ENCODE data around the gene POLRMT.

The POLRMT gene

DNA sequence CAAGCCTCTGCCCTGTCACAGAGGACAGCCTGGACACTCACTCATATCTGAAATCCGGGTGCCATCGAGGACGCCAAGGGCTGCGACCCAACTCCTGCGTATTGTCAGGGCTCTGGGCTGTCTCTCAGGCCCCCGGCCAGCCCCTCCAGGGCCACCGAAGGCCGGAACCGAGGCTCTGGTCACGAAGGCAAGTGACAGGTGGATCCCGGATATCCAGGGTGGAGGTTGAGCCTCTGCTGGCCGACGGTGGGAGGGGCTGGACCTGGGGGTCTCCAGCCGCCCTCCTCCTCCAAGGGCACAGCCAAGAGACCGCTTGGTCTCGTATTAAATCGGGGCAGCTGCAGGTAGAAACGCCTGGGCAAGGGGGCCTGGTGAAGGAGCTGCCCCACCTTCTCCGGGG is 24.3 kb upstream of the POLRMT start (continued):
- TF ChIP-seq BCL11A (tag by site-specific recombination; IDR thresholded peaks at IDR 0.05; ENCODE audit: low read depth), result no peak
- TF ChIP-seq ZNF394 (tag by site-specific recombination; IDR thresholded peaks at IDR 0.05; ENCODE audit: borderline replicate concordance), result no peak
- TF ChIP-seq ZIC2 (tag by site-specific recombination; IDR thresholded peaks at IDR 0.05), result no peak
- TF ChIP-seq HOXD13 (CRISPR knock-in tag; IDR thresholded peaks at IDR 0.05; ENCODE audit: borderline replicate concordance), result no peak
- TF ChIP-seq ZNF24 (tag by site-specific recombination; IDR thresholded peaks at IDR 0.05), result no peak

DNA sequence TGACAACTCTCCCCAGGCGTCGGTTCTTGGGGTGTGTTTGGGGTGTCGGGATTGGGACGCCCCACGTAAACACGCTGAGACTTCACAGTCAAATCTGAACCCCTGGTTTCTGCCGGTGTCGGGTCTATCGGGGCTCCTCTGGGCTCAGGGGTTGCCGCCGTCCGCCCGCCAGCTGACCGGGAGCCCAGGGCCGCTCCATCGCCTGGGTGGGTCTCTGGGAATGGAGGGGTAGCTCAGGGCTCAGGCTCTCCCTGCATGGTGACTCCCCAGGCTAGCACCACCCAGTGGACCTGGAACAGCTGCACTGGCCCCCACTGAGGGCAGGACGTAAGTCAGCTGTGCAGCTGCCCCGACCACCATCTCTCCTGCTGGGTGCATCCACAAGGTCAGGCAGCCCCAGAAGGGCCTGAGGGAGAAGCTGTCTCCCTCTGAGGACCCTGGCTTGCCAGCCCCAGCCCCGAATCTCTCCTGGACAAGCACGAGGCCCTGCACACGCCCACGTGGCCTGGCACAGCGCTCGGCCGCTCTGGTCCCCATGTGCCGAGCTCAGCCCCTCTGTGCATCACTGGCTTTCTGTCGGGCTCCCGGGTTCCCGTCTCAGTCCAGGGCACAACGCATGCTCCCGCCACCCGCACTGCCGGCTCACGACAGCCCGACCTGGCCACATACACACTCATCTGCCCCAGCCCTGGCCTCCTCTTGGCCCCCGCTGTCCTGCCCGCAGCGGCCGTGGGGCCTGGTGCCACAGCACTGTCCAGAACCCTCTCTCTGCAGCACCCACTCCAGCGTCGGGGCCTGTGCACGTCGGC is 23.6 kb upstream of the POLRMT start:
- peaks cover 9% of the 10 kb centered on the region for H3K4me1 ChIP-seq (ENCODE audit: control insufficient read depth, insufficient read depth, low read length)
- H3K36me3 ChIP-seq (ENCODE audit: control insufficient read depth in 2 of 2, insufficient read depth in 1 of 2, low read length in 2 of 2), result peaks cover 6 to 79% of the 10 kb centered on the region in 2 experiments; a peak in 2 of 3 replicates
- H3K27ac ChIP-seq (ENCODE audit: extremely low read depth, low read depth, low read length), result no peak overlapping the region
- H3K9me3 ChIP-seq (ENCODE audit: control insufficient read depth, insufficient read depth, low read depth, low read length), result no peaks in the 10 kb centered on the region
- ChIA-PET CTCF (no interaction called here), POLR2A (no interaction called here)
- no peak for TF ChIP-seq ZNF776 (tag by site-specific recombination; IDR thresholded peaks at IDR 0.05; ENCODE audit: borderline replicate concordance)
- no peak for TF ChIP-seq ZNF398 (tag by site-specific recombination; IDR thresholded peaks at IDR 0.05)
- no peak for TF ChIP-seq ZNF2 (tag by site-specific recombination; IDR thresholded peaks at IDR 0.05)
- TF ChIP-seq ZIC2 (tag by site-specific recombination; IDR thresholded peaks at IDR 0.05), result peak; percentile 48
- TF ChIP-seq GLIS1 (tag by site-specific recombination; IDR thresholded peaks at IDR 0.05), result 0 out of 2 replicates have a peak, but pooled peaks have one; percentile 7
- no peak for TF ChIP-seq GLI4 (tag by site-specific recombination; IDR thresholded peaks at IDR 0.05)
- no peak overlapping the region for H3K4me3 ChIP-seq (ENCODE audit: low read depth, low read length)

DNA sequence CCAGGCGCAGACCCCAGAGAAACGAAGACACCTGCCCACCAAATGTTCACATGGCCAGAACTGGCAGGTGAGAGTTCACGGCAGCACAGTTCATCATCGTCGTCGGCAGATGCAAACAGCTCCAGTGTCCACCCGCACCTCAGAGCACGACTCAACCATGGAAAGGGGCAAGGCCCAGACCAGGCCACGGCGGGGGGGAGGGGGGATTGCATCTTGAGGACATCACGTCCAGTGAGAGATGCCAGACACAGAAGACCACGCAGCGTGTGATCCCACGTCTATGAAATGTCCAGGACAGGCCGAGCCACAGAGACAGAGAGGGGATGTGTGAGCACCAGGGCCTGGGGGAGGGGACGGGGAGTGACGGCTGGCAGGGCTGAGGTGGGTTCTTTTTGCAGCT is 22.4 kb upstream of the POLRMT start:
- CTCF ChIA-PET, result no interaction called here
- H3K27ac ChIP-seq (ENCODE audit: extremely low read depth, low read depth, low read length), result peak overlapping the region; percentile 31; the same call in 1 of the 2 replicates
- peaks cover 7 to 86% of the 10 kb centered on the region in 2 experiments; a peak in 2 of 3 replicates for H3K36me3 ChIP-seq (ENCODE audit: control insufficient read depth in 2 of 2, insufficient read depth in 1 of 2, low read length in 2 of 2)
- H3K4me1 ChIP-seq (ENCODE audit: control insufficient read depth, insufficient read depth, low read length), result no peaks in the 10 kb centered on the region; the same call in 1 of the 2 replicates
- no peak overlapping the region for H3K4me3 ChIP-seq (ENCODE audit: low read depth, low read length)
- POLR2A ChIA-PET, result interaction anchor here (0.6 to 1.4 kb wide), 3 partner anchors 8 to 25 kb away, joined by 3 to 8 read pairs (median 3); partner anchors contain the start of gene RNF126
- no peaks in the 10 kb centered on the region for H3K9me3 ChIP-seq (ENCODE audit: control insufficient read depth, insufficient read depth, low read depth, low read length)
- no peak for TF ChIP-seq ZNF391 (tag by site-specific recombination; IDR thresholded peaks at IDR 0.05; ENCODE audit: borderline replicate concordance, low read depth)
- no peak for TF ChIP-seq ZNF624 (tag by site-specific recombination; IDR thresholded peaks at IDR 0.05)
- no peak for TF ChIP-seq ZBTB7A (tag by site-specific recombination; IDR thresholded peaks at IDR 0.05; ENCODE audit: low read depth)
- TF ChIP-seq ZNF114 (tag by site-specific recombination; IDR thresholded peaks at IDR 0.05), result no peak
- TF ChIP-seq EGR2 (tag by site-specific recombination; IDR thresholded peaks at IDR 0.05; ENCODE audit: low read depth), result no peak
- TF ChIP-seq KLF1 (tag by site-specific recombination; IDR thresholded peaks at IDR 0.05), result no peak
- TF ChIP-seq HIC1 (tag by site-specific recombination; IDR thresholded peaks at IDR 0.05), result no peak
- TF ChIP-seq ZNF645 (tag by site-specific recombination; IDR thresholded peaks at IDR 0.05), result no peak
- no peak for TF ChIP-seq ZNF529 (tag by site-specific recombination; IDR thresholded peaks at IDR 0.05; ENCODE audit: insufficient replicate concordance)
- no peak for TF ChIP-seq ZNF280D (tag by site-specific recombination; IDR thresholded peaks at IDR 0.05)
- no peak for TF ChIP-seq ZSCAN4 (tag by site-specific recombination; IDR thresholded peaks at IDR 0.05)
